CD1c-positive myeloid dendritic cell (primary cell): ENCODE measurements around the gene SLAMF1.
"Not testable (repeated sequence)": the region's sequence is repeated elsewhere in the genome, so short reads cannot be mapped to it uniquely, and the experiment has no call there.

Experiments used
- DNase-seq: peaks from one replicate; pipeline ENCODE4 v3.0.0-alpha.2; 2016; ENCODE audit errors: extremely low spot score

The SLAMF1 gene, protein sequence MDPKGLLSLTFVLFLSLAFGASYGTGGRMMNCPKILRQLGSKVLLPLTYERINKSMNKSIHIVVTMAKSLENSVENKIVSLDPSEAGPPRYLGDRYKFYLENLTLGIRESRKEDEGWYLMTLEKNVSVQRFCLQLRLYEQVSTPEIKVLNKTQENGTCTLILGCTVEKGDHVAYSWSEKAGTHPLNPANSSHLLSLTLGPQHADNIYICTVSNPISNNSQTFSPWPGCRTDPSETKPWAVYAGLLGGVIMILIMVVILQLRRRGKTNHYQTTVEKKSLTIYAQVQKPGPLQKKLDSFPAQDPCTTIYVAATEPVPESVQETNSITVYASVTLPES

DNA sequence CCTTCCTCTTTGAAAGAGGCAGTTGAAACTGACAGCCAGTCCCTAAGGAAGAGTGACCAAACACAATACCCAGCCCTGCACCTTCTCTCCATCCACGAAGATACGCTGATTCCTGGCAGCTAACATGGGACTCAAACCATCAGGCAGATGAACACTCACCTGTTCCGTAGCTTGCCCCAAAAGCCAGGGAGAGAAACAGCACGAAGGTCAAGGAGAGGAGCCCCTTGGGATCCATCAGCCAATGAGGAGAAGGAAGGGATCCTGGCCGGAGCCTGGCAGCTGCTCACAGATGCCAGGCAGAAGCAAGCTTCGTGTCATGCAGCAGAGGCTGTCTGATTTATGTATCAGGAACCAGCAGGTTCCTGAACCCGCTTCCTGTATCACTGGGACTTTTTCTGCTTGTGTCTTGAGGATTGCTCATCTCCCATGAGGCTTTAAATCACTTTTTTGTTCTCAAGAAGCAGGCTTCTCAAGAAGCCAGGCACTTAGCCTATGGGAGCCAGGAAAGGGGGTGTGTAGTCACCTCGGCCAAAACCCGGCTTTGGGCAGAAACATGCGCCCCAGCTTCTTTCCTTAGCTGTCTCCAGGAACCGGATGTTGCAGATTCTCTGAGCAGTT lies at the start of gene SLAMF1:
Gene SLAMF1 (minus strand): TSS at position 334 of the 618 bp plus-strand sequence. CDS start 99 bp downstream, at position 235.
- peak; percentile 87 for DNase-seq

DNA sequence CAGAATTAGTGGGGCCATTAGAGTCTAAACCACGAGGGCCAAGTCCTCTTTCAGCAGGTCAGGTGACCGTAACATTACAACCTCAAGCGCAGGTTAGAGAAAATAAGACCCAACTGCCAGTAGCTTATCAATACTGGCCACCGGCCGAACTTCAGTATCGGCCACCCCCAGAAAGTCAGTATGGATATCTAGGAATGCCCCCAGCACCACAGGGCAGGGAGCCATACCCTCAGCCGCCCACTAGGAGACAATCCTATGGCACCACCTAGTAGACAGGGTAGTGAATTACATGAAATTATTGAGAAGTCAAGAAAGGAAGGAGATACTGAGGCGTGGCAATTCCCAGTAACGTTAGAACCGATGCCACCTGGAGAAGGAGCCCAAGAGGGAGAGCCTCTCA lies 45.5 kb upstream of the SLAMF1 start:
- not testable (repeated sequence) for DNase-seq

DNA sequence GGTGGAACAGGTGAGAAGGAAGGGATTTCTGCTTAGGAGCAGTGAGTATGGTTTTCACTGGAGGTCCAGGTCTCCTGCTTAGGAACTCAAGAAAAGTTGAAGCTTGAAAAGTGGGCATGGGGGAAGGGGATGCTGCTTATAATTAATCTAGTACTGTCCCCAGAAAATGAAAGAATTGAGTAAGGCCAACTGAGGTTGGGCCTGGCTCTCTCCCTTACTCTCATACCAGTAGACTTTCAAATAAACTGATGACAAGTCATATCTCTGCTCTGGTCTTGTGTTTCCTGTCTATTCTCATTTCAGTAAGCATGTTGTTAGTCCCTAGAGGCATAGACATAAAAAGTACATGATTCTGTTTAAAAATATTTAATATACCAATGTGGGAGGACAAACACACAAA lies 38.4 kb upstream of the SLAMF1 start:
- no peak for DNase-seq

DNA sequence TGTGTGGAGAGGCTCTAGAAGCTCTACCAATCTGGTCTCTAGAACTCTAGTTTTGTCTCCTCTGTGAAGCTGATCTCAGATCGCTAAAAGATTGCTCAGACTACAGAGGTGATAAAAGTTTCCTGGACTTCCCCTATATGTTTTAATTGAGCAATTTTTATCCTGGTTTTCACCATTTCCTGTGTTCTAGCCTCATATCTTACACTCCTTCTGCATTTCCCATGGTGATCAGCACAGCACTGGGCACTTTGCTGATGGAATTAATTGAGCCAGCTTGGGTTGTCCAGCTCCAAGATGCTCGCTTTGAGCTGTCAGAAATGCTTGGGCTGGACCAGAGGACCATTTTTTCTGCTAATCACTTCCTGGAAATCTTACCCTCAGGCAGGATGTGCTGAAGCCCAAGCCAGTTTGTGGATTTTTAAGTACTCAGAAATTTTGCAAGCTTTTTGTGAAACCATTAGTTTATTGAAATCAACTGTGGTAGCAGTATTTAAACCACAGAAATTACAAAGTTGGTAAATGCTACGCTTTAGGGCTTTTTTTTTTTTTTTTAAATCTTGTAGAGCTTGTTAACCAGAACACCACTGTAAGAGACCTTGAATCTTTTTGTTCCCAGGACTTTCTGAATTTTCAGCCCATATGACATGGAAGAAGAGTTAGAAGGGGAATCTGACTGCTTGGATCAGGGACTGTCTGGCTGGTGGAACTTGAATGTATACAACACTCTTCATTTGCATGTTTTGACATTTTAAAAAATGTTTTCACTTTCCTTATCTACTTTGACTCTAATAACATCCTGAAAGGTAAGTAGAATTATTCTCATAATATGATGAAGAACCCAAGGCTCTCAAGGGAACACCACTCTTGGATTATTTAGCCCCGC lies 36.4 kb upstream of the SLAMF1 start:
- peak; percentile 58 for DNase-seq

DNA sequence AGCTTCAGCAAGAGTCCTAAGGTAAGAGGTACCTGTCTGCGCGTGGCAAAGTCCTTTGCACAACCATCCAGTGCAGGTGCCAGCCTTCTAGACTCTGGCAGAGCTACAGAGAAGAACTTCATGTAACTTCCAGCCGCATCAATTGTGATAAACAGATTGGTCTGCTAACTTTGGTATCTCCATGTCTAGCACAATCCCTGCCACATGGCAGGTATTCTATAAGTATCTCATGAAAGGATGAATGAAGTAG lies 35.0 kb upstream of the SLAMF1 start:
- no peak for DNase-seq

DNA sequence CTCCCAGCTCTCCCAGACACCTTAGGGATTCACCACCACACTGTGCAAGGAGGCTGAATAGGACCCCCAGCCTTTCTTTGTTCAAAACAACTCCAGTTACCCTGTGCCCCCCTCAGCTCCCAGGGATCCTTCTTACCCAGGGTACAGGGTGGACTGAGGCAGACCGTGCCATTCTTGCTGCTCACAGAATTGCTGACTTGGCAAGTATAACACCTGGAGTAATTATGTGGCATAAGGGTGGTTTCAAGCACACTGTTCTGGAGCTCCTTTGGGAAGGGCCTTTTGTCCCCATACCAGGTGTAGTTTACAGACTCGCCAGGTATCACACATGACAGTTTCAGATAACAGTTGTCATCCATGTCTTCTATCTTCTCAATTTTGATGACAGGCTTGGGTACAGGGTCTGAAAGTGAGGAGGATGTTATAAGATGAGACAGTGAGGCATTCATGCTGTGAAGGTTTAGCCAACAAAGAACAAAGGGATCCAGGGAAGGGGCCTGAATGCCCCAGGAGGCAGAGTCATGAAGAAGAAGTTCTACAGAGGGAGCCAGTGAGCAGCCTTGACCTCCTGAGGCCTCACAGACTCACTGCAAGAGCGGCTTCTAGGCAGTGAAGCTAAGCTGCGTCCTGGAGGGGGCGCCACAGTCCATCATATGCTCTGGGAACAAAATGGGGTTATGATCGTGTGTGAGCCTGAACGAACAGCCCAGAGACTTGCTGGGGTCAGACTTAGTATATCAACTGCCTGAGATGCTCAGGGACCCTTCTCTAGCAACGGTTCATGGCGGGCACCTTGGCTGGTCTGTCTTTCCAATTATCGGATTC lies 34.4 kb upstream of the SLAMF1 start:
- DNase-seq, result peak; percentile 94

DNA sequence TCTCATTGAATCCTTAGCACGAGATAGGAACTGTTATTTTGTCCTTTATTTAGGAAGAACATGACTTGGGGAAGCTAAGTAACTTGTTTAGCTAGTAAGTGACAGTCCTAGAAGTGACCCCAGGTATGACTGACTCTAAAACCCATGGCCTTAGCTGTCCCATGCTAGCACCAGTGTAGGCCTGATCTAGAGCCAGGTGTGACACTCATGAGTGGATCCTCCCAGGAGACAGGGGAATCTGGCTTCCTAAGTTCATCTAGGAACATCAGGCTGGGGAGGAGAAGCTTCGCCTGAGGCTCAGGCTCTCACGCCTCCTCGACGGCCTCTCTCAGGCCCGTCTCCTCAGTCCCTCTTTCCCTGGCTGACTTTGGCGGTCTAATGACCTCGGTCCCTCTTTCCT lies 33.6 kb upstream of the SLAMF1 start:
- no peak for DNase-seq

DNA sequence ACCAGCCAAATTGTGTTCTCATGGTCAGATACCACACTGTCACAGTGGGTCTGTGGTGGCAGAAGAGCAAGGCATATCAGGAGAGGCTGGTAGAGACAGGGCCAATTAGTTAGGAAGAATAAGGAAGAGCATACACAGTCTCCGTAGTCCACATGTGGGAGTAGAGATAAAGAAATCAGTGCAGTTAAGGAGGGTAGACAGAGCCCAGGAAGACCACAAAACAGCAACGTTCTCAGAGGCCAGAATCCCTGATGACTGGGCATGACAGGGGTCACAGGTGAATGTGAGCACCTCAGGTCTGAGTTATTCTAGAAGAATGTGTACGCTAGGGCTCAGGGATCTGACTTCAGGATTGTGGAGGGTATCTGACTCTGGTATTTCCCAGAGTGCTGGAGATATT lies 33.0 kb upstream of the SLAMF1 start:
- DNase-seq, result no peak

DNA sequence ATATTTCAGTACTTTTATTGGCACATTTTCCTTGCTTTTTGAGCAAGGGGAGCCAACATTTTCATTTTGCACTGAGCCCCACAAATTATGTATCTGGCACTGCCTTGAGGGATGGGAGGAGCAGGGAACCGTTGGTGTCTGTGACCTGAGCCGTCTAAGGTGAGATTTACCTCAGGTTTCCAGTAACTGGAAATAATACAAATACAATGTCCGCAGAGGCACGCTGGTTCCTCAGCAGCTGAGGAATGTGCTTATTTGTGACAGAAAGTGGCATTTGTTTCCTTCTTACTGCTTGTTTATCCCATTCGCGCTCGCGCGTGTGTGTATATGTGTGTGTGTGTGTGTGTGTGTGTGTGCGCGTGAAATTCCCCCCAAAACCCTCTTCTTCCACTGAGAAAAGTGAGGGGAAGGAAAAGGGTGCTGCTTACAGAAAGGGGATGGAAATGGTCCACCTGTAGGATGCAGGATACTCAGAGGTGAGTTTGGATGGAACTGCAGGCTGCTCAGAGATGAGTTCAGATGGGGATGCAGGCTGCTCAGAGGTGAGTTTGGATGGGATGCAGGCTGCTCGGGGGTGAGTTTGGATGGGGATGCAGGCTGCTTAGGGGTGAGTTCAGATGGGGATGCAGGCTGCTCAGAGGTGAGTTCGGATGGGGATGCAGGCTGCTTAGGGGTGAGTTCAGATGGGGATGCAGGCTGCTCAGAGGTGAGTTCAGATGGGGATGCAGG lies 30.2 kb upstream of the SLAMF1 start:
- no peak for DNase-seq

DNA sequence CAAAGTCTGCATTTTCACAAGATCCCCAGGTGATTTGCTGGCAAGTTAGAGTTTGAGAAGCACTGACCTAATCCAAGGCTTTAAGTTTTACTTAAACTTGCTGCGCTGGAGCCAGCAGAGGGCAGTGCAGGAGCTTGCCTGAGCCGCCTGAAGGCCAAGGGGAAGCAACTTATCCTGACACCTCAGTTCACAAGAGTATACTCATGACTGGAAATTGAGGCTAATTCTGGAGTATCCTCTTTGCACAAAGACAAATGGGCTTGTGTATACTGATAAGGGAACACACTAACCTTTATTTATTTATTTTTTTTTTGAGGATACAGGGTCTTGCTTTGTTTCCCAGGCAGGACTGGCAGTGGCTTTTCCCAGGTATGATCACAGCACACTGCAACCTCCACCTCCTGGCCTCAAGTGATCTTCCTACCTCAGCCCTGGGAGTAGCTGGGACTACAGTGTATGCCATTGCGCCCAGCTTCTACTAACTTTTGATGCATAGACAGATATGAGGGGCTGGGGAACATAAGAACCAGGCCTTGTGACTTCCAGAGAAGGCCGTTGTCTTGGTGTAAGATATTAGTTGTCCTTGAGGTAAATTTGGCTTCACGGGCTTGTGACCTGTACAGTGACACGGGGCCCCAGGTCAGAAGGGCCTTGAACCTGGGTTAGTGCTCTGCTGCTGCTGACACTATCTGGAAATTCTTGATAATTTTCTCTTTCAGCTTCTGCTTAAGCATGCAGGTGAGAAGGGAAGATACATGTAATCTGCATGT lies 29.0 kb upstream of the SLAMF1 start:
- peak; percentile 85 for DNase-seq

DNA sequence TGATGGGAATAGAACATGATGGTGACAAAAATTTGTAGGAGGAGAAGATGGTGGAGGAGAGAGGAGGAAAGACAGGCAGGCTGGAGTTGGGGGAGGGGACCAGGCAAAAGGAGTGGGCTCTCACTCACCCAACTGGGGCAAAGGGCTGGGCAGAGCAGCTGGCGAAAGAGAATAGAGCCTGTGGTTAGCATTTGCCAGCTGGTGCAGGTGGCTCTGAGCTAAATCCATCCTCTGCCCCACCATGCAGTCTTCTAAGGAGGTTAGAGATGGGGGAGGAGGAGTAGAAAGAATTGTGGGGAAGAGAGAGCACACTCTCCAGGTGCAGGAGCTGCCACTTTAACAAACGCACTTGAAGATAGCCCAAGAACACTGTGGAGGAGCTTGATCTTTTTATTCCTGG lies 27.6 kb upstream of the SLAMF1 start:
- DNase-seq, result no peak

DNA sequence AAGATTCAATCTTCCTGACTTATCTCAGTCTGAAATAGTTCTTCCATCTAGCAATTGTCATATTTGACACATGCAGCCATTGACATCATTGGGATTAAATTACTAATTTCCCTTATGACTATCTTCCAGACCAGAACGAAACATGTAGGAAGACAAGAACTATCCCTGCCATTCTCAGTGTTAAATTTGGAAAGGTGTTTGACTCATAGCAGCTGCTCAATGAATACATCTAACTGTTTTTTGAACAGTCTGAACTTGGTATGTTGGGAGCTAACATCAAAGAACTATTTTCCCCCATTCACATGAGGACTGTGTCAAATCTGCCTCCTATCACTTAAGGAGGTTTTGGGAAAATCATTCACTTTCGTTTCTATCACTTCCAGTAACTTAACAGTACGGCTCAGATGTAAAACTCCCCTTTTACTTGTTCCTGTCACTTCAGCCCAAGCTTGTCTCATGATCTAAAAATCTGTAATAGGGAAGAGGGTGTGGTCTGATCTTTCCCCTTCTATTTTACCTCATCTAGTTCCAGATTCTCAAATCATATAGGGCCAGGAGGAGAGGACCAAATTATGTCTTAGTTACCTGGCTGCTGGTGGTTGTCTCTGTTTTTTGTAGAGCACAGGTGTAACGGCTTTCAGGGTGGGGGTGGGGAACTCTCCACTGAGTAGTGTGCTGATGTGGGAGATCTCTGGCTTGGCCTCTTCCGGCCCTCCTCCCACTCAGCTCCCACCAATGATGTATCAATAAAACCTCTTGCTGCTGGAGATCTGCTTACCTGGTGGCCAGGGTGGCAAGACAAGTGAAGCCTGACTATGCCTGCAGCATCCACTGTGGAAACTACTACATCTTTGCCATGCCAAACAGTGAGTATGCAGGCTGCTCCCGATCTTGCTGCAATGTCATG lies 26.2 kb upstream of the SLAMF1 start:
- peak; percentile 16 for DNase-seq

DNA sequence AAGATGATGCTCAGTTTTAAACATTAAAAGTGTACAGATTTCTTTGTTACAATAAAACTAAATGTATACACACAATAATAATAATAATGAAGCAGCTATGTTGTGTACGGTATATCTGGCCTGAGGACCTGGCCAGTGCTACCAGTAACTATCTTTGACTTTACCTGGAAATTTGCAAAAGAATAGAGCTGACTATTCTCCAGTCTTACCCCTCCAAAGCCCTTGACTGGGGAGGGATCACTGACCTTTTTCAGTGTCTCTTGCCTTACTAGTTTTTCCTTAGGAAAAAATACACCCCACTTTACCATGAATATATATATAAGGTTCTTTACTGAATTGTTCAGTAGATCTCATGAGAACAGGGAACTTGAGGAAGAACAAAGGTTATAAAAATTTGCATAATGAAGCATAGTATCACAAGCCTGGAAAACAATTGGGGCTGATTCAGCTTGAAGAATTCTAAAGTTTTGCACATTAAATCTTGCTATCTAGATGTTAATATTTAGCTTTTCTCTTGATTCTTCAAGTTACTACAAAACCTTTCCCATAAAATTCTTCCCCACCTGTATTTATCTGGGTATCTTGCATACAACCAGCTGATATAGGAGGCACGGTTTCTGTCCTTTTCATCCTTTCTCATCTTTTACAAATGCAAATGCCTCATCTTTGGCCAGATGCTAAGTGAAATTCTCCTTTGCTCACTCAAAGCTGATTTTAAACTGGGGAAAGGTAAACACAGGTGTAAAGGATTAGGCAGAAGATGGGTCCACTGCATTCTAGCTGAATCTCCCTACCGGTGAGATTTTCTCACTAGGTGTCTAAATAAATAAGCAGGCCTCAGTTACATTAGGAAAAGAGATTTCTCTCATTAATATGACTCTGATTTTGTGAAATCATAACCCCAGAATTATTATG lies 25.0 kb upstream of the SLAMF1 start:
- DNase-seq, result no peak

DNA sequence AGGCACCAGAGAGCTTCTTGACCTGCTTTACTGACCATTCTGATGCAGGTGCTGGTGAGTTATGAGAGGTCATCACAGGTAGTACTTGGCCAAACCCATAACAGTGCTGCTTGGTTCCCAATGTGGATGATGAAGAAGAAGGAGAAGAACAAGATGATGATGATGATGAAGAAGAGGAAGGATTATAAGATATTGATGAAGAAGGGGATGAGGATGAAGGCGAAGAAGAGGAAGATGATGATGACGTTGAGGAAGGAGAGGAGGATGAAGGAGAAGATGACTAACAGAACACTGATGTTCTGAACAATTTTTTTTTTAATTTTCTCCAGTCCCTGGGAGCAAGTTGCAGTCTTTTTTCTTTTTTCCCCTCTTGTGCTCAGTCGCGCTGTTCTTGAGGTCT lies 23.9 kb upstream of the SLAMF1 start:
- DNase-seq, result no peak

DNA sequence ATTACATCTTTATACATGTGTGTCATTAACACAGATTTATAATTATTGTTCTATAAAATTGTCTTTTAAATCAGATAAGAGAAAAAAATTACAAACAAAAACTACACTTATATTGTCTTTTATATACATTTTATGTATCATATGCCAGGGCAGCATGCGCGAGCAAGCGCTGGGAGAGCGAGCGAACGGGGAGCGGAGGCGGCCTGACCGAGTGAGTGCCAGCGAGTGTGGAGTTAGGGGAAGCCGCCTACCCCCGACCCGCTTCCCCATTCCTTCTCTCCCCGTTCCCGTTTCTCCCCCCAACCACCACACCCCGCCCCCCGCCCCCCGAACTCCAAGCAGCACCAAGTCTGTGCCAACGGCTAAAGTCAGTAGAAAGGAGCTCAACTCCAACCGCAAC lies 23.0 kb upstream of the SLAMF1 start:
- no peak for DNase-seq

DNA sequence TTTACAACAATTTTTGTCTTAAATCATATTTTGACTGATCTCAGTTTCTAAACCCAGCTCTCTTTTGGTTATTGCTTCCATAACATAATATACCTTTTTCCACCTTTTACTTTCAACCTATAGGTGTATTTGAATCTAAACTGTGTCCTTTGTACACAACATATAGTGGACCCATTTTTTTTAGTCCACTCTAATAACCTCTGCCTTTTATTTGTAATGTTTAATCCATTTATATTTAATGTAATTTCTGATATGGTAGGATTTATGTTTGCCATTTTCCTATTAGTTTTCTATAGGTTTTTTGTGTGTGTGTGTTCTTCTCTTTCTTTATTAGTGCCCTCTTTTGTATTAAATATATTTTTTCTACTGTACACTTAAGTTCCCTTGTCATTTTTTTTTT lies 22.4 kb upstream of the SLAMF1 start:
- no peak for DNase-seq

DNA sequence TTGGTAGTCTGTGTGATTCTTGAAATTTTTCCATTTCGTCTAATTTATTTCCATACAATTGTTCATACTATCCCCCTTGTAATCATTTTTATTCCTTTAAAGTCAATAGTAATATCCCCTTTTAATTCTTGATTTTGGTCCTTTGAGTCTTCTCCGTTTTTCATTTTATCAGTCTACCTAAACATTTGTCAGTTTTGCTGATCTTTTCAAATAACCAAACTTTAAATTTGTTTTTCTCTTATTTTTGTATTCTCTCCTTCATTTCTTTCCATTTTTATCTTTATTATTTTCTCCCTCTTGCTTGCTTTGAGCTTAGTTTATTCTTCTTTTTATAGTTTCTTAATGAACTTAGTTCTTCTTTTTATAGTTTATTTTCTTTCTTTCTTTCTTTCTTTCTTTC lies 21.1 kb upstream of the SLAMF1 start:
- DNase-seq, result no peak

DNA sequence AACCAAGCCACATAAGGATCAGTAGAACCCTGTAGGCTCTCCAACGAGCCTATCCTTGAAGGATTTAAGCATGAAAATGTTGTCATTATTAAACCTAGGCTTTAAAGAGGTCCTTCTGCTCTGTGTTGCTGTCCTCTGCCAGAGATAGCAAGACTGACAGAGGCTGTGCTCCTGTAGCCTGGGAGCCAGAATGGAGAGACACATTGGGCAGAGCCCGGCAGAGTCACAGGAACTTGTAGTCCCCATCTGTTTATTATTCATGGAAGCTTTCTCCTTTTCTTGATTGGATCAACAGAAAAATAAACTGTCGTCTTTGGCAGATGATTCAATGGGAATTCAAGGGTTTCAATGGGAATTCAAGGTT lies 19.2 kb upstream of the SLAMF1 start:
- DNase-seq, result no peak
